Kasumi-1 (cell line): ENCODE results near the gene UNC13B.

Source experiments
- DNase-seq, 2 experiments: peaks; one replicate each; lab custom pipeline; 2025; lab: John Stamatoyannopoulos, UW

UNC13B gene

GRCh38 chr9:35277628-35278359 lies 116.0 kb downstream of the UNC13B start:
- no peak for DNase-seq

- no peak for DNase-seq
Observed at GRCh38 chr9:35279946-35280345, 118.1 kb downstream of the UNC13B start.

- no peak for DNase-seq
Observed at GRCh38 chr9:35280399-35280798, 118.6 kb downstream of the UNC13B start.

DNA sequence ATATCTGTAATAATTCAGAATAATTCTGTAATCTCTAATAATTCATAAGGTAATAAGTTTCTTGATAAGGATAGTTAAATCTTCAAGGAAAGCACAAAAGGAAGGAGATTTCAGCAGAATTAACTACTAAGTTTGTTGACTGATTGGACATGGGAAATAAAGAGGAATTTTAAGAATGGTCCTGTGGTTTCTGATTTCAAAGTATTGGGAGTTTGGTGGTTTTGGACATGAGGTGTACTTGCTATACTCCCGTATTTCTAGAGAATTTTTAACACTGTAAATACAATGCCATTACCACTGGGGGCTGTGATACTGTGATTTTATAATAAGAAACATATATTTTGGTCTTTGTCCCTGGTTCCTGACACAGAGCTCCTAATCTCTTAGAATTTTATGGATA lies 123.9 kb downstream of the UNC13B start:
- DNase-seq = no peak

GRCh38 chr9:35286381-35286780 lies 124.6 kb downstream of the UNC13B start:
- DNase-seq = no peak

GRCh38 chr9:35287987-35288632 lies 126.3 kb downstream of the UNC13B start:
- DNase-seq = no peak

- no peak for DNase-seq
Observed at GRCh38 chr9:35288778-35289177, 127.0 kb downstream of the UNC13B start.

- no peak for DNase-seq
Observed at GRCh38 chr9:35293376-35293964, 131.7 kb downstream of the UNC13B start.

DNA sequence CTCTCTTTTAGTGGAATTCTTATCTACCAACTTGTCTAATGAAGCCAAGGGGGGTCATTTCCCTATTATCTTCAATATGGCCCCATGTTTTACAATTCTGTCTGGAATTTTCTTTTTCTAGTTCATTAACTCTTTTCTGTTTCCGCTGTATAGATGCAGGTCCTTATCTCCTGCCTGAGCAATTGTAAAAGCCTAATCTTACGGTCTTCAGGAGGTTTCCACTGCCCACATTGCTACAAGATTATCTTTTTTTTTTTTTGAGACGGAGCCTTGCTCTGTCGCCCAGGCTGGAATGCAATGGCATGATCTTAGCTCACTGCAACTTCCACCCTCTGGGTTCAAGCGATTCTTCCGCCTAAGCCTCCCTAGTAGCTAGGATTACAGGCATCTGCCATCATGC lies 132.3 kb downstream of the UNC13B start:
- DNase-seq = no peak

DNA sequence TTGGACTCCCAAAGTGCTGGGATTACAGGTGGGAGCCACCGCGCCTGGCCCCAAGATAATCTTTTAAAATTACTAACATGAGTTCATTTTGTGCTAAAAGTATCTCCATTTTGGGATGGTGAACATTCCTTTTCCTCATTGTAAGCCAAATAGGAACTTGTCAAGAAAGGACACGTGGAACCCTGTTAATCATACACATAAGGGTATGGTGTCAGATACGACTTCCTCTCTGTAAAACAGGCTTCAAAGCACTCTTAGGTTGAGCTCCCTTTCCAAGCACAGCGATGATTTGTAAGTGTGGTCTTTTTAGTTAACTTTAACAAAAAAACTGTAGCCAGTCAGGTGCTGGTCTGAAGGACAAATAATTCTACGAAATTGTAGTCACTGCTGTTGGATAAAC lies 132.7 kb downstream of the UNC13B start:
- DNase-seq = no peak

DNA sequence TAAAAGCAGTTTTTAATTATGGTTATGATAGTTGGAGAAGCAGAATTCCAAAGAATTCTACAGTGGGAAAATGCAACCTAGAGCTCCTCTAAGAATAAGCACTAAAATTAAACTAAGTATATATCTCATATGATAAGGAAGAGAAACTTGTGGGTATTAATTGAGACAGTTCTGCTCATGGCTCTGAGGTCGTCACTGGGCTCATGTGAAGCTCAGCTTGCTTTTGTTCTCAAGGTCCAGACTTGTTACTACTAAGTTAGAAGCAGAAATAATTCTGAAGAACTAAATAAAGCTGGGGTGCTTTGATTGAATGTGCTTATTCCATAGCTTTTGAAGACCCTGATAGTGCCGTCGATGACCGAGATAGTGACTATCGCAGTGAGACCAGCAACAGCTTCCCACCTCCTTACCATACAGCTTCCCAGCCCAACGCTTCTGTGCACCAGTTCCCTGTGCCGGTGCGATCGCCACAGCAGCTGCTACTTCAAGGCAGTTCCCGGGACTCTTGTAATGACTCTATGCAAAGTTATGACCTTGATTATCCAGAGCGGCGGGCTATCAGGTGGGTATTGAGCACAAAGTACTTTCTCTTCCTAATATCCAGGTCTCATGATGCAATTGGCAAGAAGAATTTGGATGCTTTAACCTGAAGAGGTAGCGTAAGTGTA lies 133.7 kb downstream of the UNC13B start:
- DNase-seq = no peak

DNA sequence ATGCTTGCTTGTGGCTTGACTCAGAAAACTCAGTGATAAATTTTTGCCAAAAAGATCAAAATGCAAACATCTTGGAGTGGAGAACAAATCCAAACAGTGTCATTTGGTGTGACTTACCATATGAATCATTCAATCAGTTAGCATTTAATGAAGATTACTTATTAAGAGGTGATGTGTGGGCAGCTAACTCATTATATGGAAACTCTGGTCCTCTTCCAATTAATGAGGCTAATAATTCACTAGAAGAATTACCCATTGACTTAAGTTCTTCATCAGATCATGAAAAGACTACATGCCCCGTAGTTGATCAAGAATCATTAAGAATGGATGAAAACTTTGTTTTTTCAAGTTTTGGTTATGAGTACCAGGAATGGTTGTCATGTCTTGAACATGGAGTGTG lies 141.8 kb downstream of the UNC13B start:
- no peak for DNase-seq

GRCh38 chr9:35306283-35306682 lies 144.5 kb downstream of the UNC13B start:
- DNase-seq = no peak

GRCh38 chr9:35308316-35308715 lies 146.5 kb downstream of the UNC13B start:
- no peak for DNase-seq

DNA sequence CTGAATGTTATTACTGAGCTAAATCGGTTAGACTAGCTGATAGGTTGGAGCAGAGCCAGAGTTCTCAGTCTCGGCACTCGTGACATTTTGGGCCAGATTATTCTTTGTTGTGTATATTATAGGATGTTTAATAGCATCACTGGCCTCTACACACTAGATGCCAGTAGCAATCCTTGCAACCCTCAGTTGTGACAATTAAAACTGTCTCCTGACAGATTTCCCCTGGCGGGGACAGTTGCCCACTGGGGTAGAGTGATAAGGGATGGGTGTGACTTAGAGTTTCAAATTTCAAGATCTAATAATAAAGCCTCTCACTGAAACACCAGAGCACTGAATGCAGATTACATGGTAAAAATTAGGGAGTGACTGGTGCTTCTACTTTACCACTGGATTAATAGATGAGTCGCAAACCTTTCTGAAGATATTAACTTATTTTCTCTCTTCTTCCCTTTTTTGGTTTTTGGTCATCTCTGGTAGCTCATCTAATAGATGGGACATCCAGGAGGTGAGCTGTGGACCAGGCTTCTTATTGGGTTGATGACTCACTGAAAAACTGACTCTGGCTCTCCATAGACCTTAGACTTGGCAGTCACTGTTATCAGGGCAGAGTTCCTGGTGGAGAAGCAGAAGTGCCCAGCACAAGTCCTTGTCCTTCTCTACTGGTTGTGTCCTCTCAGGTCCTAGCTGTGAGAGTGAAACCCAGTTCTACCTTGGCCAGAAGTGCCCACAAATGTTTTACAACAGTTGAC lies 150.3 kb downstream of the UNC13B start:
- DNase-seq = no peak

- no peak for DNase-seq
Observed at GRCh38 chr9:35313460-35313859, 151.7 kb downstream of the UNC13B start.

DNA sequence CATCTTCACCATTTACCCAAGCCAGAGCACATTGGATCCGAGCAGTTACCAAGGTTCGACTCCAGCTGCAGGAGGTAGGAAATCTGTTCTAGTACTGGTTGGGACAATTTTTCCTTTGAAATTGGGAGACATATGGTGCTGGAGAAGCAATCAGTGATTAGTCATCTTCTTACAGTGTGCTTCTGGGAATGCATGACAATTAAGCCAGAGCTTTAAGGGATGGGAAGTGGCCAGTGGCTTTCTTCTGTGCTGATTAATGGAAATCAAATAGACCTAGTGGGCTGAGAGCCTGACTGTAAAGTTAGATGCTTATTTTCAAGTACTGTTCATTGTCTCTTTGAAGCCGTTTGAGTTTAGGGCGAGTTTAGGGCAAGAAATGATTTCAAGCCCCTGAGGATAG lies 152.1 kb downstream of the UNC13B start:
- no peak for DNase-seq

DNA sequence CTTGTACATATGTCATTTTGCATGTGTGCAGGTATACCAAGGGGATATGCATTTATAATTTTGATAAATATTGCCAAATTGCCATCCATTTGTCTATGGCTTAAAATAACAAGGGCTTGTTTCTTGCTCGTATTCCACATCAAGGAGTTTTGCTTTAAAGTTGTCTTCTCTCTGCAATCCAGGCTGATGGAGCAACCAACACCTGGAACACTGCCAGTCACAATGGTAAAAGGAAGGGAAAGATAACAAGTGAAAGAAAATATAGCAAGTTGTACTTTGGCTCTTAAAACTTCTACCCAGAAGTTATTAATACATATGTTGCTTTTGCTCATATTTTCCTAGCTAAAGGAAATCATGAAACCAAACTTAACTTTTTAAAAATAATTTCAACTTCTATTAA lies 156.9 kb downstream of the UNC13B start:
- DNase-seq = no peak

DNA sequence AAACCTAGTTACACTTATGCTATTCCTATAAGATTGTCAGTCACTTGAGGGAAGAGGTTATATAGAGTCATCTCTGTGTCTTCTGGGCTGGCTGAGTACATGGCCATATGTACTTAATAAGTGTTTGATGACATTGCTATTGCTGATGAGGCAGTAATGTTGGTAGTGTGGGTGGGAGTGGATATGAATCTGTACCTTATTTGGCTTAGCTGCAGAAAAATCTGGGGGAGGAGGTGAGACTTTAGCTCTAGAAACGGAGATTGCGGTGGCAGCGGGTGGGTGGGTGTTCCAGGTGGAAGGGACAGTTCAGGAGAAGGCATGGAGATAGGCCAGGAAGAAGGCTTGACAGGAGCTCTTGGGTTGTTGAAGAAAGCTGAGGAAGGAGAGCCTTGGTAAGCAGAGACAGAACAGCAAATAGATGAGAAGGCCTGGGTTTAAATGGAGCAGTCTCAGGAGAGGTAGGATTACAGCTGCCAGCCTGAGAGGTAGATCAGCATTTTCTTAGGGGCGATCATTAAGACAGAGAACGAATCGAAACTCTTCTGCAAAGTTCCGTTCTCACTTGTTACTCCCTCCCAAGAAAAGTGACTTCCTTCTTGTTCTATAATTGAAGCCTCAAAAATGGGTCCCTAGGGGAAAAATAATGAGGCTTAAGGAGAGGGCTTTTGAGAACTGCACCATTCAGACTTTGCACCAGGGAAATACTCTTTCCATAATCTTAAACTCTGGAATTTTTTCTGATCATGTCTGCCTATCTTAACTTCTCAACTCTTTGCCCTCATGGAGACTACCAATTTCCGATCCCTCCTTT lies 160.5 kb downstream of the UNC13B start:
- no peak for DNase-seq

DNA sequence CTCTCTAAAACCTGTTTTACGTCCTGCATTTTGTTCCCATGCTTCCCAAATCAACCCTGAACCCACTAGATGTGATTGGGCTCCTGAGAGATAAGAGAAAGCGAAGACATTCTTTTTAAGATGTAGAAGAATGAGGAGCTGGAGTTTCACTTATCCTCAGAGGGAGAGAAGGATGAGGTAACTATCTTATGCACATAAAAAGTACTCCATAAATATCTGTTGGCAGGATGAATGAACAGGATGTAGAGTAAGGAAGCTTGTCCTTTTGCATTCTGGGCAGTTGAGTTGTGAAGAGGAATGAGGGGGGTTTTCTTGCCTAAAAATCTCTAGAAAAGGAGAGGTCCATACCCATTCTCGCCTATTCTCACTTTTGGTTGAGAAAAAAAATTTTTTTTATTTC lies 163.2 kb downstream of the UNC13B start:
- no peak for DNase-seq

DNA sequence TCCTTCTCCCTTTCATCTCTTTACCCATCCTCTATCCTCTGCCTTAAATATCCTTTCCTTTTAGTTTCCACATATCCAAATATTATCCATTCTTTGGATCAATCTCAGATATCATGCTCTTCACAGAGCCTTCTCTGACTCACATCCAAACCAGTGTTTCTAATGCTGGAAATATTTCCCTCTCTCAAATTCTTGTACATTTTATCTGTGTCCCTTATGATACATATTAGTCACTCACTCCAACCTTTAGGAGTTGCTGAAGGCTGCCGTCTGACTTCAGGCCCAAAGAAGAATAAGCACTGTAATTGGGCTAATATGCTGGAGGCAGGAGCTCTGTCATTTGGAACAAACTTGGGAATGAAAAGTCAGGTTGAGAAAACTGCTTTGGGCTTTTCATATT lies 171.7 kb downstream of the UNC13B start:
- DNase-seq = no peak
